Endothelial cell of umbilical vein (primary cell): ENCODE data around the gene FOXP1. TPM values are rescaled to one million over a fixed set of nuclear protein-coding genes. Genes with fewer than 3 reads are reported as not detected.

ENCODE experiments used
- BruUV-seq: library from RNA; stranded (reverse); fragments of 400-500 nt; replicated peaks from 2 replicates; lab custom pipeline; 2021; lab: Mats Ljungman, UMichigan
- CTCF ChIA-PET: fragments of 300-600, 350-600 bp; sonication (Branson Sonifier 250); formaldehyde crosslinking; loops from one replicate; lab custom pipeline; 2021; ENCODE audit warnings: antibody characterized with exemption, inconsistent platforms; lab: Charles Lee
- POLR2A ChIA-PET: fragments of 300-600, 350-600 bp; sonication (Branson Sonifier 250); formaldehyde crosslinking; loops from one replicate; lab custom pipeline; 2021; ENCODE audit warnings: antibody characterized with exemption, inconsistent platforms; lab: Charles Lee
- DNase-seq: peaks from one replicate; pipeline ENCODE4 v3.0.0-alpha.2; 2011; ENCODE audit warnings: low read depth, low spot score
- FAIRE-seq: peaks from 2 replicates; lab custom pipeline; 2011; peaks lifted over from hg19 to GRCh38; lab: Jason Lieb, UNC
- H2AFZ ChIP-seq: 2 replicates; pipeline ENCODE4 v1.6.0; 2012; ENCODE audit warnings: low read depth, low read length, control low read depth, inconsistent platforms
- H3K27ac ChIP-seq: 2 replicates; pipeline ENCODE4 v1.5.1; 2011; ENCODE audit warnings: low read depth, mild to moderate bottlenecking, control low read depth, low read length, moderate library complexity; ENCODE audit not compliant: insufficient read depth
- H3K27me3 ChIP-seq, 2 experiments: 2 replicates each; pipeline versions ENCODE4 v1.6.0 to v1.6.1; 2011; ENCODE audit warnings: low read length in 2 of 2, mixed read lengths in 1 of 2; ENCODE audit not compliant: control insufficient read depth in 2 of 2, insufficient read depth in 2 of 2
- H3K36me3 ChIP-seq, 2 experiments: 2 replicates in 1 of 2; 3 replicates in 1 of 2; pipeline ENCODE4 v1.5.1; 2011; ENCODE audit warnings: low read length in 2 of 2, mild to moderate bottlenecking in 1 of 2, moderate library complexity in 1 of 2; ENCODE audit not compliant: control insufficient read depth in 2 of 2, insufficient read depth in 2 of 2; ENCODE audit errors: extremely low read depth in 1 of 2
- H3K4me1 ChIP-seq: 3 replicates; pipeline ENCODE4 v1.5.1; 2011; ENCODE audit warnings: mild to moderate bottlenecking, low read length; ENCODE audit not compliant: control insufficient read depth, insufficient read depth; ENCODE audit errors: extremely low read depth
- H3K4me2 ChIP-seq: 2 replicates; pipeline ENCODE4 v1.6.1; 2011; ENCODE audit warnings: low read length, control low read depth, mixed read lengths; ENCODE audit not compliant: insufficient read depth
- H3K4me3 ChIP-seq, 3 experiments: fragments of 200-600 bp in 1 of 3; sonication (generic), shearing (Covaris generic) in 1 of 3; replicated peaks in 1 of 3; 2 replicates each; pipeline ENCODE4 v1.5.1; 2011 to 2016; ENCODE audit warnings: control low read depth in 3 of 3, low read length in 3 of 3, mild to moderate bottlenecking in 2 of 3, inconsistent platforms in 1 of 3, low read depth in 1 of 3, moderate library complexity in 1 of 3; ENCODE audit not compliant: insufficient read depth in 1 of 3
- H3K79me2 ChIP-seq: 2 replicates; pipeline ENCODE4 v1.6.0; 2012; ENCODE audit warnings: low read length, inconsistent platforms; ENCODE audit not compliant: control insufficient read depth, insufficient read depth
- H3K9ac ChIP-seq: replicated peaks from 2 replicates; pipeline ENCODE3; 2011; ENCODE audit warnings: low read length, control low read depth; ENCODE audit not compliant: insufficient read depth; ENCODE audit errors: extremely low read depth
- H3K9me1 ChIP-seq: replicated peaks from 3 replicates; pipeline ENCODE4 v1.6.0; 2011; ENCODE audit warnings: mild to moderate bottlenecking, low read length; ENCODE audit not compliant: control insufficient read depth, insufficient read depth; ENCODE audit errors: extremely low read depth
- H3K9me3 ChIP-seq: replicated peaks from 2 replicates; pipeline ENCODE4 v1.5.1; 2012; ENCODE audit warnings: low read length, inconsistent platforms; ENCODE audit not compliant: control insufficient read depth, insufficient read depth
- H4K20me1 ChIP-seq: replicated peaks from 2 replicates; pipeline ENCODE3; 2011; ENCODE audit warnings: mild to moderate bottlenecking, low read length; ENCODE audit not compliant: control insufficient read depth, insufficient read depth; ENCODE audit errors: extremely low read depth
- EZH2 ChIP-seq: IDR thresholded peaks from 2 replicates; pipeline ENCODE4 v1.6.1; 2012; ENCODE audit warnings: borderline replicate concordance, low read depth, mild to moderate bottlenecking, moderate library complexity, low read length, inconsistent platforms; ENCODE audit not compliant: severe bottlenecking
- FOS ChIP-seq: IDR thresholded peaks from 2 replicates; pipeline ENCODE4 v1.6.1; 2011; ENCODE audit warnings: mild to moderate bottlenecking, low read length, moderate library complexity, borderline replicate concordance; ENCODE audit not compliant: insufficient read depth
- GATA2 ChIP-seq: IDR thresholded peaks from 2 replicates; pipeline ENCODE4 v1.7.0; 2011; ENCODE audit warnings: low read depth, mild to moderate bottlenecking, moderate library complexity, mixed read lengths, low read length; ENCODE audit not compliant: insufficient read length, insufficient read depth
- JUN ChIP-seq: IDR thresholded peaks from 2 replicates; pipeline ENCODE4 v1.6.1; 2011; ENCODE audit warnings: borderline replicate concordance, low read depth; ENCODE audit not compliant: insufficient read length, insufficient read depth
- MYC ChIP-seq: IDR thresholded peaks from one replicate; pipeline ENCODE4 v1.6.1; 2011; ENCODE audit warnings: mild to moderate bottlenecking, low read depth, low read length
- POLR2A ChIP-seq: IDR thresholded peaks from 2 replicates; pipeline ENCODE4 v1.6.1; 2012; ENCODE audit warnings: low read depth, mild to moderate bottlenecking, control low read depth, low read length
- POLR2AphosphoS5 ChIP-seq: IDR thresholded peaks from 2 replicates; pipeline ENCODE4 v1.6.1; 2012; ENCODE audit warnings: low read depth, mild to moderate bottlenecking, control low read depth, low read length, moderate library complexity; ENCODE audit not compliant: insufficient read depth
- dilution Hi-C: fragments of 300-500 bp; cut with MboI; formaldehyde crosslinking; loops from one replicate; pipeline ENCODE4 v1.15.0; 2019; ENCODE audit warnings: low sequenced_read_pairs; ENCODE audit not compliant: extremely low pct_ligation_motif_present
- intact Hi-C: fragments of 100-400 bp; cut with micrococcal nuclease; formaldehyde crosslinking; loops from one replicate; pipeline ENCODE4 v1.10.0; 2022
- polyA plus RNA-seq, 4 experiments: library from polyadenylated mRNA; depleted of rRNA in 3 of 4; stranded (reverse) in 3 of 4; unstranded in 1 of 4; fragments of >200 nt; gene quantifications; 2 replicates each; pipeline versions ENCODE4 v1.2.1 to v1.2.3, GENCODE V29; 2011 to 2012; ENCODE audit warnings: missing spikeins in 1 of 4
- total RNA-seq: library from RNA; stranded (reverse); gene quantifications from 2 replicates; pipeline ENCODE4 v1.2.3, GENCODE V29; 2021
- TF ChIP-seq, protein P1 (sequence below): IDR thresholded peaks from 2 replicates; pipeline ENCODE4 v1.6.1; 2011; ENCODE audit not compliant: insufficient read depth, insufficient read length
- TF ChIP-seq, protein P2 (sequence below), 2 donors: IDR thresholded peaks; 1 replicate in 1 of 2; 2 replicates in 1 of 2; pipeline ENCODE4 v1.5.1; 2011; ENCODE audit warnings: low read length in 2 of 2, mild to moderate bottlenecking in 2 of 2, moderate library complexity in 2 of 2, control low read depth in 1 of 2, inconsistent platforms in 1 of 2, low read depth in 1 of 2; ENCODE audit not compliant: insufficient read depth in 1 of 2; ENCODE audit errors: extremely low read depth in 1 of 2

Gene FOXP1
- total and polyA plus RNA-seq, 2 donors (not counting 3 experiments of a cell fraction or from before 2014, with no cell fraction given) = 41.0 to 107 TPM

DNA sequence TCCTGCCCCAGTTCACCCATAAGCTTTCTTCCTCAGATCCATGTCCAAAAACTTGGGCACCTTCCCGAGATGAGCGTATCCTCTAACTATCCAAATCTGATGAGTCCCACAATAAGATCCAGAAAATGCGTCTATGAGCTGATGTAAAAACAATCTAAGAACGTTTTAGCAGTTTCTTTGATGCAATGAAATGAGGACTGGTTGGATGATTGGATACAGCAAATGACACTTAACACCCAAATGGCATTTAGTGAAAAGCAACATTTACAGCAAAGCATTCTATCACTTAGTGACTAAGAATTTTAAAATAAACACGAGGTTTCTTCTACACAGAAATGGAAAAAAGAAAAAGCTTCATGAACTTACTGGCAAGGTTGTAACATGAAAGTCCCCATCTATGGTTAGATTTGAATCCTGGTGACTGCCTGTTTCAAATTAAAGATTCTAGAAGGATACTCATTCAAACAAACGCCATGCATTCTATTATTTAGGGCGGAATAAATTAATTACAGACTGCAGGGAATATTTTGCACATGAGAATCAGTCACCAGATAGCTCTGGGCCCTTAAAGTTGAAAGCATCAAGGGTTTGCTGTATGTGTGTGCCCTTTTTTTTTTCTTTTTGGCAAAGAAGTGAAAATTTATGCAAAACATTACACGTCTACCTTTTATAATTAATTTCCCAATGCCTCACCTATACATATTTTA lies 598.6 kb downstream of the FOXP1 start:
- H3K9ac ChIP-seq = no peak overlapping the region
- H3K4me1 ChIP-seq = peaks cover 55% of the 10 kb centered on the region
- DNase-seq (no peak), FAIRE-seq (no peak)
- no peak overlapping the region for H3K27ac ChIP-seq
- BruUV-seq = no TSS peak
- H3K4me3 ChIP-seq = no peak overlapping the region
- no peaks in the 10 kb centered on the region for H3K9me3 ChIP-seq
- no peaks in the 10 kb centered on the region for H4K20me1 ChIP-seq
- intact Hi-C loops (loop anchor here (5.0 kb wide), 1 partner anchor 208 kb away; no protein-coding TSS in a partner anchor), dilution Hi-C loops (no loop called here)
- H3K36me3 ChIP-seq = peaks cover 16 to 20% of the 10 kb centered on the region in 2 experiments
- ChIA-PET POLR2A (no interaction called here), CTCF (interaction anchor here (1.2 to 4.3 kb wide), 2 partner anchors 13 to 268 kb away, joined by 3 to 19 read pairs; no protein-coding TSS in a partner anchor)
- TF ChIP-seq EZH2 (no peak), POLR2AphosphoS5 (no peak), FOS (no peak), MYC (no peak), GATA2 (no peak), JUN (no peak), POLR2A (no peak)
- TF ChIP-seq, protein P1, sequence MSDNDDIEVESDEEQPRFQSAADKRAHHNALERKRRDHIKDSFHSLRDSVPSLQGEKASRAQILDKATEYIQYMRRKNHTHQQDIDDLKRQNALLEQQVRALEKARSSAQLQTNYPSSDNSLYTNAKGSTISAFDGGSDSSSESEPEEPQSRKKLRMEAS = no peak
- TF ChIP-seq, protein P2, sequence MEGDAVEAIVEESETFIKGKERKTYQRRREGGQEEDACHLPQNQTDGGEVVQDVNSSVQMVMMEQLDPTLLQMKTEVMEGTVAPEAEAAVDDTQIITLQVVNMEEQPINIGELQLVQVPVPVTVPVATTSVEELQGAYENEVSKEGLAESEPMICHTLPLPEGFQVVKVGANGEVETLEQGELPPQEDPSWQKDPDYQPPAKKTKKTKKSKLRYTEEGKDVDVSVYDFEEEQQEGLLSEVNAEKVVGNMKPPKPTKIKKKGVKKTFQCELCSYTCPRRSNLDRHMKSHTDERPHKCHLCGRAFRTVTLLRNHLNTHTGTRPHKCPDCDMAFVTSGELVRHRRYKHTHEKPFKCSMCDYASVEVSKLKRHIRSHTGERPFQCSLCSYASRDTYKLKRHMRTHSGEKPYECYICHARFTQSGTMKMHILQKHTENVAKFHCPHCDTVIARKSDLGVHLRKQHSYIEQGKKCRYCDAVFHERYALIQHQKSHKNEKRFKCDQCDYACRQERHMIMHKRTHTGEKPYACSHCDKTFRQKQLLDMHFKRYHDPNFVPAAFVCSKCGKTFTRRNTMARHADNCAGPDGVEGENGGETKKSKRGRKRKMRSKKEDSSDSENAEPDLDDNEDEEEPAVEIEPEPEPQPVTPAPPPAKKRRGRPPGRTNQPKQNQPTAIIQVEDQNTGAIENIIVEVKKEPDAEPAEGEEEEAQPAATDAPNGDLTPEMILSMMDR (IDR thresholded peaks at IDR 0.05; ENCODE audit: extremely low read depth in 1 of 2, insufficient read depth in 1 of 2, low read depth in 1 of 2, low read length in 2 of 2) = no peak
- no peaks in the 10 kb centered on the region for H3K9me1 ChIP-seq
- H3K79me2 ChIP-seq = peaks cover 22% of the 10 kb centered on the region
- H3K27me3 ChIP-seq = no peaks in the 10 kb centered on the region
- no peak overlapping the region for H3K4me2 ChIP-seq
- no peak overlapping the region for H2AFZ ChIP-seq
